BE2C (cell line): ENCODE data around the gene NCMAP.
A peak's percentile ranks its signal among the peaks of the same experiment; 100 is the strongest.

ENCODE experiments used
- DNase-seq: peaks from one replicate; pipeline ENCODE4 v3.0.0-alpha.2; 2020
- H3K27me3 ChIP-seq: fragments of 250-450 bp; sonication (Bioruptor Pico); 2 replicates; pipeline ENCODE4 v1.5.1; 2020; ENCODE audit warnings: mild to moderate bottlenecking
- H3K36me3 ChIP-seq: fragments of 250-450 bp; sonication (Bioruptor Pico); 2 replicates; pipeline ENCODE4 v1.5.1; 2020; ENCODE audit warnings: mild to moderate bottlenecking
- H3K4me1 ChIP-seq: fragments of 250-450 bp; sonication (Bioruptor Pico); 2 replicates; pipeline ENCODE4 v1.5.1; 2020
- H3K4me3 ChIP-seq: 2 replicates; pipeline ENCODE4 v1.5.1; 2011; ENCODE audit warnings: low read depth, low read length
- H3K9me3 ChIP-seq: fragments of 250-450 bp; sonication (Bioruptor Pico); 2 replicates; pipeline ENCODE4 v1.5.1; 2020
- TF ChIP-seq, protein P1 (sequence below): IDR thresholded peaks from 2 replicates; pipeline ENCODE4 v1.5.1; 2012; ENCODE audit warnings: mild to moderate bottlenecking, low read depth, low read length

NCMAP gene

DNA sequence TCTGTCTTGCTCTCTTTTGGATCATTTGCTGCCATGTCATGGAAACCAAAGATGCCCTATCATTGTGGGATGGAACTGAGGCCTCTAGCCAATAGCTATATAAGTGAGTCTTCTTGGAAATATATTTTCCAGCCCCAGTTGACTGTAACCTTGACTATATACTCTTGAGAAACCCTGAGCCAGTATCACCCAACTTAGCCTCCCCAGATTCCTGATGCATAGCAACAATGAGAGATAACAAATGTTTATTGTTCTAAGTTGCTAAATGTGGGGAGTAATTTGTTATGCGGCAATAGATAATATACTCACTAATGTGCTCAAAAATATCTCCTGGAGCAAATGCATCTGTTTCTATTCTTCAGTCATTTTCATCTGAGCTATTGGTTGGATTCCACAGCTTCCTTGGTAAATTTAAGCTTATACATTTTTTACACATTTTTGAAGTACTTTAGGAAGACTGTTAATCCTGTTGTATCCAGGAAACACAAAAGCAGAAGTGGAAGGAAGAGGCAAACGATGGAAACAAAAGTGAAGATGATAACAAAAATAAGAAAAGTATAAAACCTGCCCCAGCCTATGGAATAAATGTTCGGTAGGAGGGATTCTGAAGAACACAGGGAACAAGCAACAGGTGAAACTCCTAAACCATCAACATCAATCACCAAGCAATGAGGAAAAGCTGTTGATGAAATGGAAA lies 80.9 kb downstream of the NCMAP start:
- no peak for DNase-seq
- H3K9me3 ChIP-seq, result no peaks in the 10 kb centered on the region
- no peaks in the 10 kb centered on the region for H3K27me3 ChIP-seq
- TF ChIP-seq, protein P1, sequence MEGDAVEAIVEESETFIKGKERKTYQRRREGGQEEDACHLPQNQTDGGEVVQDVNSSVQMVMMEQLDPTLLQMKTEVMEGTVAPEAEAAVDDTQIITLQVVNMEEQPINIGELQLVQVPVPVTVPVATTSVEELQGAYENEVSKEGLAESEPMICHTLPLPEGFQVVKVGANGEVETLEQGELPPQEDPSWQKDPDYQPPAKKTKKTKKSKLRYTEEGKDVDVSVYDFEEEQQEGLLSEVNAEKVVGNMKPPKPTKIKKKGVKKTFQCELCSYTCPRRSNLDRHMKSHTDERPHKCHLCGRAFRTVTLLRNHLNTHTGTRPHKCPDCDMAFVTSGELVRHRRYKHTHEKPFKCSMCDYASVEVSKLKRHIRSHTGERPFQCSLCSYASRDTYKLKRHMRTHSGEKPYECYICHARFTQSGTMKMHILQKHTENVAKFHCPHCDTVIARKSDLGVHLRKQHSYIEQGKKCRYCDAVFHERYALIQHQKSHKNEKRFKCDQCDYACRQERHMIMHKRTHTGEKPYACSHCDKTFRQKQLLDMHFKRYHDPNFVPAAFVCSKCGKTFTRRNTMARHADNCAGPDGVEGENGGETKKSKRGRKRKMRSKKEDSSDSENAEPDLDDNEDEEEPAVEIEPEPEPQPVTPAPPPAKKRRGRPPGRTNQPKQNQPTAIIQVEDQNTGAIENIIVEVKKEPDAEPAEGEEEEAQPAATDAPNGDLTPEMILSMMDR, result no peak
- no peaks in the 10 kb centered on the region for H3K4me1 ChIP-seq
- no peaks in the 10 kb centered on the region for H3K36me3 ChIP-seq
- no peak overlapping the region for H3K4me3 ChIP-seq

GRCh38 chr1:24639094-24639493 lies 83.2 kb downstream of the NCMAP start:
- Histone ChIP-seq H3K4me1 (no peaks in the 10 kb centered on the region), H3K27me3 (no peaks in the 10 kb centered on the region), H3K9me3 (no peaks in the 10 kb centered on the region), H3K36me3 (no peaks in the 10 kb centered on the region), H3K4me3 (no peak overlapping the region)
- TF ChIP-seq, protein P1, result no peak
- no peak for DNase-seq

DNA sequence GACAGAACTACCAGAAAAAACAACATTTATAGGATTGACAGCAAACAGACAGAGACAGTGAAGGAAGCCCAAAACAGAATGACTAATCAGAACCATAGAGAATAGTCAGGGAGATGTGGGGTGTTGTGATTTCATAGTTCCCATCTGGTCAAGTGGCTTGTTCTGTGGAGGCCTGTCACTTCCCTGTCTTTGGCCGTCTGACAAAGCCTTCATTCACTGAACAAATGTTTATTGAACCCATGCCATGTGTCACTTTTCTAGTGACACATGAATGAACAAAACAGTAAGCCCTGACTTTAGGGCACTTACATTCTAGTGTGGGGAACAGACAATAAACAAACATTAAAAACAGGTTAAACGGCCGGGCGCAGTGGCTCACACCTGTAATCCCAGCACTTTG lies 84.0 kb downstream of the NCMAP start:
- no peak overlapping the region for H3K4me3 ChIP-seq
- no peaks in the 10 kb centered on the region for H3K4me1 ChIP-seq
- TF ChIP-seq, protein P1, result no peak
- no peaks in the 10 kb centered on the region for H3K27me3 ChIP-seq
- H3K9me3 ChIP-seq, result no peaks in the 10 kb centered on the region
- no peak for DNase-seq
- H3K36me3 ChIP-seq, result no peaks in the 10 kb centered on the region

GRCh38 chr1:24640288-24640687 lies 84.4 kb downstream of the NCMAP start:
- Histone ChIP-seq H3K9me3 (no peaks in the 10 kb centered on the region), H3K4me3 (no peak overlapping the region), H3K4me1 (no peaks in the 10 kb centered on the region), H3K27me3 (no peaks in the 10 kb centered on the region), H3K36me3 (peaks cover 1% of the 10 kb centered on the region)
- TF ChIP-seq, protein P1, result no peak
- DNase-seq, result no peak

GRCh38 chr1:24641646-24642151 lies 85.8 kb downstream of the NCMAP start:
- H3K4me3 ChIP-seq, result peak overlapping the region; percentile 63
- peaks cover 12% of the 10 kb centered on the region for H3K36me3 ChIP-seq
- no peak for DNase-seq
- H3K27me3 ChIP-seq, result no peaks in the 10 kb centered on the region
- H3K4me1 ChIP-seq, result no peaks in the 10 kb centered on the region
- TF ChIP-seq, protein P1, result no peak
- H3K9me3 ChIP-seq, result no peaks in the 10 kb centered on the region
